GM19467 (cell line): ENCODE measurements around the gene SERPINB5.
A peak's percentile ranks its signal among the peaks of the same experiment; 100 is the strongest.

Source experiments
- ATAC-seq: cut with Tn5 transposase; IDR thresholded peaks from one replicate; pipeline ENCODE4 v1.9.1; 2021; ENCODE audit warnings: mild to moderate bottlenecking, moderate library complexity; ENCODE audit not compliant: unreplicated experiment

Gene SERPINB5

DNA sequence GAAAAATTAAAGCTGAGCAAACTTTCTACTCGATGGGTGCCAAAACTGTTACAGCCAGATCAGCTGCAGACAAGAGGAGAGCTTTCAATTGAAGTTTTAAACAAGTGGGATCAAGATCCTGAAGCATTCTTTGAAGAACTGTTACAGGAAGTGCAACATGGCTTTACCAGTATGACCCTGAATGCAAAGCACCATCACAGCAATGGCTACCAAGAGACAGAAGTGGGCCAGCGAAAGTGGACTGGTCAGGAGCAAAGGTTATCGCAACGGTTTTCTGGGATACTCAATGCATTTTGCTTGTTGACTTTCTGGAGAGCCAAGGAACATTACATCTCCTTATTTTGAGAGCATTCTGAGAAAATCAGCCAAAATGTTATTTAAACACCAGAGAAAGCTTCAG lies 9.1 kb upstream of the SERPINB5 start:
- ATAC-seq: no peak

DNA sequence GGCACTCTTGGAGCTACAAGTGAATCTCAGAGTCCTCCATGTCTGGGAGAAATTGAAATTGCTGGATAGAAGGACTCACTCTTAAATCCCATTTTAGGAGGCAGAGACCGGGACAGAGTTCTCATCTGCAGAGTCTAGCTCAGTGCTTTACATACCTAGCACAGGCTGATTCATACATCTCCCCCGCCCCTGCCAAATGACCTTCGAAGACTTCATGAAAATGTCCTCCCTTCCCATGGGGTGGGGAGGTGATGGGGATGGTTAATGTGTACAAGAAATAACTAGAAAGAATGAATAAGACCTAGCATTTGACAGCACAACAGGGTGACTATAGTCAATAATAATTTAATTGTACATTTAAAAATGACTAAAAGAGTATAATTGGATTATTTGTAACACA lies 8.2 kb upstream of the SERPINB5 start:
- ATAC-seq: no peak

DNA sequence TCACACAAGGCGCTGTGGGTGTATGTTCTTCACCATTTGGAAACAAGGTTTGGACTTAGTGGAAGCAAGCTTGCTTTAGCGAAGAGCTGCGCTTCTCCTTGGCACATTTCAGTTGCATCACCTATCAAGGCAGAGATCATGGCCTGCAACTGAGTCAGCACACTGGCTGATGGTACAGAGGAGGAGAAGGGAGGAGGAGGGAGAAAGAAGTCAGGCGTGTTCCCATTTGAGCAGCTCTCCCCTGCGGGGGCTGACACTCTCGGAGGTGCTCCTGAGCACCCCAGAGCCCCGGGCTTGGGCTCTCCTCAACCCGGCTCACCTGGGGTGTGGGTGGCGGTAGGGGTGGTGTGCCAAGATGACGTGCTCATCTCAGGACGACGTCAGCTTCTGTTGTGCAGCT lies 6.0 kb upstream of the SERPINB5 start:
- ATAC-seq: no peak

DNA sequence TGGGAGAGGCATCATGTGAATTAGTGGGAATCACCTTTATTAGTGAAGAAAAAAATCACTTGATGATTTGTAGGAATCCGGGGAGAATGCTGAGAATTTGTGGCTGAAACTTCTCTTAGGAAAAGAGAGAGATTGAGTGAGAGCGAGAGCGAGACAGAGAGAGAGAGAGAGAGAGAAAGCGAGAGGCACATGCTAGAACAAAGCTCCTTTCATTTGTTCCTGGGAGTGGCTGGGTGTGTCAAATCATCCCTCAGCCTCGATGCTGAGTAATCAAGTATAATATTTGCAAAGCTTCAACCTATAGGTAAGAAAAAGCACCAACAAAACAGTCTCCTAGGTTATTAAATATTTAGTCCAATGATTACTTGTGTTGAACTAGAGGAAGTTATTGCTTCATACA lies 4.4 kb upstream of the SERPINB5 start:
- no peak for ATAC-seq

DNA sequence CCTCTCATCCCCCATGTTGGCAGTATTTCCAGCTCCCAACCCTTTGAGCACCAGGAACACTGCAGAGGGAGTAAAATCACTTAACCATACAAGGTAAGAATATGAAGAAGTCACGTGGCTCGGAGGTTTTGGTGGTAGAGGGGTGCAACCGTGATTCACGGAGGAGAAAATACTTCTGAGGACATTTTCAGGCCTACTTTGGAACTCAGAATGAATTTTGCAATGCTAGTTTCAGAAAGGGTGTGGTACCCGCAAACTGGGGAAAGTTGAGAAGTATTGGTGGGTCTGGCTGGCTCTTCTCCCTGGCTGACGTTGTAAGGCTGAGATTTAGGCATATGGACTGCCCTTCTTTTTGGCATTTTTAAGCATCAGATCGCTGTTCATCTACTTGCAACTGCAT lies 442 bp downstream of the SERPINB5 start:
- no peak for ATAC-seq

DNA sequence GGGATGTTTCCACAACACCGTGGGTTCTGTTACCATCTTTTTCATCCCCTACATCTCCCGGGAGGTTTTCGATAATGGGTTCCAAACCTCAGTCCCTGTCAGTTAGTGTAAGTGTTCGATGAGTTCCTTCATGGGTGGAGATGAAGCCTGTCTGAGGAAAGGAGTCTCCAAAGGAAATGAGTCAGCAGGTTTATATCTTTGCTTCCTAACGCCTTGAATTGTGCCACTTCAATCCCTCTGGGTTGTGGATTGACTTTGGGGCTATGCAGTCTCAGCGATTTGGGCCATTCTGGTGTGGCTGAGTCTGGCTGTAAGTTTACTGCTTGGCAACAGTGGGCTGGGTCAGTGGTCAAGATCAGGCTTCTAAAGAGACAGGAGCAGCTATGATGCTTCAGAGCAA lies 1.2 kb downstream of the SERPINB5 start:
- ATAC-seq: no peak

DNA sequence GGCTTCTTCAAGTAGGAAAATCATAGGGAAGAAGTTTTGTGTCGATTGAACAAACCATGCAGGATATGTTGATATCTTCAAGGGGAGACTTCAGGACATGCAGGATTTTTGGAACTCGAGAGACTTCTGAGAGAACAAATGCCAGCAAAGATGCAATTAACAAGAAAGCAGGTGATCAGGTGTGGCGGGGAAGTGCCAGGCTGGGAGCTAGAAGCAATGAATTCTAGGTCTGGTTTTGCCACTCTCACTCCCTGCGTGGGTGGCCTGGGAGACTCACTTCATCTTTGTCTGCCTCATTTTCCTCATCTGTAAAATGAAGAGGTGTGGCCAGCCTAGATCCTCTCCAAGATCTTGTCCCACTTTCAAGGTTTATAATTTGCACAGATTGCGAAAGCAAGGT lies 3.1 kb downstream of the SERPINB5 start:
- no peak for ATAC-seq

DNA sequence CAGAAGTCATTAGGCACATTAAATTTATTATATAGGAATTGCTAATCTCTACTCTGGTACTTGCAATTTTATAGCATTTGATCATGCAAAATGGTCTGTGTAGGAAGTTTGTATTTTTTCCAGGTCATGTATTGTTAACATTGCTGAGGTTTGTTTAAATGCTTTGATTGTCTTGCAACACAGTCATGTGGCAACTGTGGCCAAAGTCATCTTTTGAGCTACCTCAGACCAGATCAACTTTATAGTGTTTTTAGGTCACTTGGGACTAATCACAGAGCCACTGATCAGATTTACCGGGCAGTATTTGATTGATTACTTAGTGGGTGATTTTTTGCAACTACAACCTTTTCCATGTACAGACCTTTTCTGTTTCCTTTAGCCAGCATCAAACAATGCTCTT lies 3.7 kb downstream of the SERPINB5 start:
- ATAC-seq: no peak

DNA sequence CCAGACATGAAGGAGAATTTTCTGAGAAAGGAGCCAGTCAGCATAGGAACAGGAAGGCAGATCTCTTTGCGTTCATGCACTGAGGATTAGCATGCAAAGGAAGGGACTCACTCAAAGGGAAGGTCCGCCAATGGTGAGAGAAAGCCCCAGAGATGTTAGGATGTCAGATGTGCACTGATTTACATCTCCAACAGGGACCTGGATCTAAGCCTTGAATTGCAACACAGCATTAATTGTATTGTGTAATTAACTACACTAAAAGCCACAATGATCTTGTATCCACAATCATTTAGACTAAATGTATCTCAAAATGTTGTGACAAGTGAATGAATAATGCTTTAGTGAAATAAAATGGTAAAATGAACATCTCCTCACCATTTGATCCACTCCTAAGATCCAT lies 4.2 kb downstream of the SERPINB5 start:
- ATAC-seq: no peak

DNA sequence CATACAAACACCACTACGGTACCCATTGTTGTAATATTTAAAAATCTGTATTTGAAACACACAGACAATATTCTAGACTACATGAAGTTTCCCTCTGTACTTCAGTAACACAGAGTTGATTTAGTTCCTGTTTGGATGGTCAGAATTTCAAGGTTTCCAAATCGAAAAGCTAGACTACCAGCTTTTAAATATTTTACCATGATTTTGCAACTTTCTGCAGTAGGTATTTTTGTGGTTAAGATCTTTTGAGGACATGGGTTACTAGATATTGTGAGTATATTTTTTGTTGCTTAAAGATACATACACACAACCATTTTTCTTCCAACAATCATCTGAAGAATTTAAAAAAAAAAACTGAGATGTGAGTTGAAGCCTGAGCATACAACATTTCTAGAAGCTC lies 10.9 kb downstream of the SERPINB5 start:
- ATAC-seq: no peak

DNA sequence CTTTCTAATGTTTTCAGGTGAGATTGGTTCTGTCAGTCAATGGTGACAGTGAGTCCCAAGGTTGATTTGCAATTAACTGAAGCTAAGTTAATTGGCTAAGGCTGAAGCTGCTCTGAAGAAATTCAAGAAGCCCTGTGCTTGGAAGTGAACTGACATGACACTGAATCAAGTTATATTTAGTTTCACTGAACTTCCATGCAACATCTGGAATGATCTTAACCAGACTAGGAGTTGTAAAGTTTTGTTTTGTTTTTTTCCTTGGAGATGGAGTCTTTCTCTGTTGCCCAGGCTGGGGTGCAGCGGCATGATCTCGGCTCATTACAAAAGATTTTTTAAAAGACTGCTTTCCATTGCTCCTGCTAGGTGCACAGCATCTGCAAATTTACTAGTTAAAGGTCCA lies 11.4 kb downstream of the SERPINB5 start:
- no peak for ATAC-seq

DNA sequence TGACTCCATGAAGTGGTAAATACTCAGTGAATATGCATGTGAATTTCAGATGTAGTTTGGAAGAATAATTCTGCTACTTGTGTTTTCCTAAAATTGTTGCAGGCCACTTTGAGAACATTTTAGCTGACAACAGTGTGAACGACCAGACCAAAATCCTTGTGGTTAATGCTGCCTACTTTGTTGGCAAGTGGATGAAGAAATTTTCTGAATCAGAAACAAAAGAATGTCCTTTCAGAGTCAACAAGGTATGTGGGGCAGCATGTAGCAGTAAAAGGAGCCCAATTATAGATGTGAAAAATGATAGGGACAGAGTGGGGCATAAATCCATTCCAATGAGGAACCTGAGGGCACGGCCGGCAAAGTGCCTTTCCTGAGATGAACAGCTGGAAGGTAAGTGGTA lies 16.1 kb downstream of the SERPINB5 start:
- no peak for ATAC-seq

DNA sequence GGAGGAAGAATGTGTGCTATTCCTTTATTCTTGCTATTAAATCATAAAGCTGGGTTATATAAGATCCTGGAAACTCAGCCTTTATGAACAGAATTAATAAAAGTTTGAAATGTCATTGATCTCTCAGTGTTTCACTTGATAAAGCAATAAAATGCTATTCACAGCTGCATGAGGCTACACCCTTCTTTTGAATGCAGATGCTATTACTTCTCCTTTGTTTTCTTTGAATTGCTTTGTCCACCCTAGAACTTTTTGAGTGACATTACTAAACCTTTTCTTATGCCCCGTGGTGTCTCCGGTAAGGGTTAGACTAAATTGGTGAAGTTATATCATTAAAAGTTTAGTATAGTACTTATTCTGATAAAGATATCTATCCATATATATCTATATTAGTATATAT lies 18.9 kb downstream of the SERPINB5 start:
- ATAC-seq: no peak

DNA sequence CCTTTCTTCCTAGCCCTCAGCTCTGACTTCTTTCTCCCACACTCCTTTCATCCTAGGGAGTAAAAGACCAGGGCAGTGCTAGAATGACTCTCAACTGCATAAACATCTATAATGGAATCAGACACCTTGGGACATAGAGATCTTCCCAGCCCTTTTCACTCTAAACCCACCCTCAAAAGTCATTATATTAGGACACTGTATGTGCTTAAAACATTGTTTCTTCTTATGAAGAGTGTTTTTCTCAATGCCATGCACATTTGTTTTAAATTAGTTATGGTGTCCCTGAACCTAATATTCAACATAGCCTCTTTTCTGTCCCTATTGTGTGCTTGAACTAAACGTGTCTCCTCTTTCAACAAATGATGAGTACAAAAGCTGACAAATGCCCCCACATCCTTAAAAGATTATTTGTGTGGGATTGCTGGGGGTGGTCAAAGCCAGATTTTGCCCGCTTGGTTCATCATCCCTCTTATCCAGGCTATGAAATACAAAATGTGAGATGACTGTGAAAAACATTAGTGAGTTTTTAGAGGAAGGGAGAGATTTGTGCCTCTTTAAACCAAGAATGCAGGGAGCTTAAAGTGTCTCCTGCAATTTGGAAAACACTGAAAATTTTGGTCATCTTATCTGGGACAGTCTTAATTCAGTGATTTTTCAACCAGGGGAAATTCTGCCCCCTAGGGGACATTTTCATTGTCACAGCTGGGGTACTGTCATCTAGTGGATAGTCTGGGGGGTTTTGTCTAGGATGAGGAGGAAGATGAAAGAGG lies 29.0 kb downstream of the SERPINB5 start:
- ATAC-seq: no peak

DNA sequence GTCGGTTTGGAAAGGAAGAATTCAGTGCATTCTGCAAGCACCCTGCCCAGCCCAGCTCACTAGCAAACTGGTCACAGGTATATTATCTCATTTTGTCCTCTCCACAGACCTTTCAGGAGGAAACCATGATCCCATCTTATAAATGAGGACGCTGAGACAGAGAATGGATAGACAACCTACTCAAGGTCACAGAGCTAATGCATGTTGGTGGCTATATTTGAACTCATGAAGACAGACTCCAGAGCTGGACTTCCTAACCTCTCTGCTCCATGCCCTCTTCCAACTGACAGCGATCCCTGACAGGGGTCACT lies 29.5 kb downstream of the SERPINB5 start:
- ATAC-seq: no peak

DNA sequence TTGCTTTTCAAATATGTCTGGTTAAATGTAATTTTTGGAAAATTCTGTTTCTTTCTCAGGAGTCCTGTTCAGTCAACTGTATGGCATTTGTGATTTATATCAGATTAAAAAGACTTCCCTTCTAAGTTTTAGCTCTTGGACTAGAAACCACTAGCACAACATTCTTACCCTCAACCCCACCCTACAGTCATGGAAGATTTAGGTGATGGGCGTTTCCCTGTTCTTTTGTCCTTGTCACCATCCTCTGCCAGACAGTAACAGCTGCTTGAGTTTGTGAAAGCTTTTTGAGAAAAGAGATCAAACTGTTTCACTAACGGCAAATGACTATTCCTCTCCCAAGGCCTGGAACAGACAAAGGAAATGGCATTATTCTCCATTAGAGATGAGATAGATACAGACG lies 31.8 kb downstream of the SERPINB5 start:
- no peak for ATAC-seq

DNA sequence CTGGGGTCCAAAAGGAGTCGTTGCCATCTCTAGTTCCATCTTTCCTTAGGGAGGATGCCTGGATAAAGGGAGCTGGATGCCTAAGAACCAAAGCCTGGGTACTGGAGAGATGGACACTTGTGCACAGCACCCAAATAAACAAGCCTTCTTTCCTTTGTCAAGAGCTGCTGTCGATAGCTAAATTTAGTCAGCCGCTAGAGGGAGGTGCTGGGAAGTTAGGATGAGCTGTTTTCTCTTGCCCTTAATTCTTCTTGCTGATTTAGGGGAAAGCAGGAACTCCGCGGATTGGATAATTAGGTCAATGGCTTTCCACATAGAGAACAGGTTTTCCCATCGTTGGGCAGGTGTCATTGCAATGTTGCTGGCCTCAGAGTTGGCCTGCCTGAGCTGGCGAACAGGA lies 34.5 kb downstream of the SERPINB5 start:
- no peak for ATAC-seq

DNA sequence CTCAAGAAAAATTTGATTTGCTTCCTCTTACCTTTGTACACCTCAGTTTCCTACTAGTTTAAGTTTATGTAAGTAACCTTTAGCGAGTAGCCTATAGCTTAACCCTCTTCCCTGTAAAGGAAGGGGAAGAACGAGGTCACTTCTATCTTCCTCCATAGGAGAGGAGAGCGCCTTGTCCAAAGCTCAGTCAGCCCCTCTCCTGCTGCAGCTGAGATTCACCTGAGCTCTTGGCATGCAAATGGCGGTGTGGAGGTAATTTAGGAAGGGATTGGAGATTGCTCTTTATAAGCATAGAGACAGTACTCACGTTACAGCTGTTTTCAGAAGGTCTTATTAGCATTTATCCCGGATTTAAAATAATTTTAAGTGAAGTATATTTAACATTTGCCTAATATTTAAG lies 37.6 kb downstream of the SERPINB5 start:
- no peak for ATAC-seq

DNA sequence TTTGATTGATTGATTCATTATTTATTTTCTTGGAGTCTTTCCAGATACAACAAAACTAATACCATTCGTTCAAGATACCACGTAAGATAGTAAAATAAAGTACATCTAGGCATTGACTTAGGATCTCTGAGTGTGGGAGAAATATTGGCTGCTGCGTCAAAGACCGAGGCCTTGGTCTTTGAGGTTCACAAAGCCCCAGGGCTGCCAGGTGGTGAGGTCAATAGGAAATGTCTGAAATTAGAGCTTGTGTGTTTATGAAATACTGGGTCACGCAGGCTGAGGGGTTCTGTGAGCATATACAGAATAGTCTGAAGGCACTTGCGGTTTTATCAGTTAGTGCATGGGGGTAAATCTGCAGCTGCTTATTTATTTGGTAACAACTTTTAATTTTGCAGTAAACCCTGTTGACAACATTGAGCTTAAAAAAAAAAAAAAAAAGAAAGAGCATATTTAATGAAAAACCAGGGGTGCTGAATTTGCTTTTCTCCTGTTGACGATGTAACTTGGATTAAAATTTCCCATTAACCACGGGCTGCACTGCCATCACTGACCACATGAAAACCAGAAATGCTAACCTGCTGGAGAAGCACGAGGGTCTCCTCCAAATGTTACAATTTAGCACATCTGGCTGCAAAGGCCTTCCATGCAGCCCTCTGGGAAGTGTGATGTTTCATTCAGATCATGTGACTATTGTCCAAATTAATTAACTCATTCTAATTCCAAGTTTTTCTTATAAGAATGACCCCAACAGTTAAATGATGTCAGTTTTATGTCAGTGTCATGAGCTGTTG lies 38.3 kb downstream of the SERPINB5 start:
- no peak for ATAC-seq

DNA sequence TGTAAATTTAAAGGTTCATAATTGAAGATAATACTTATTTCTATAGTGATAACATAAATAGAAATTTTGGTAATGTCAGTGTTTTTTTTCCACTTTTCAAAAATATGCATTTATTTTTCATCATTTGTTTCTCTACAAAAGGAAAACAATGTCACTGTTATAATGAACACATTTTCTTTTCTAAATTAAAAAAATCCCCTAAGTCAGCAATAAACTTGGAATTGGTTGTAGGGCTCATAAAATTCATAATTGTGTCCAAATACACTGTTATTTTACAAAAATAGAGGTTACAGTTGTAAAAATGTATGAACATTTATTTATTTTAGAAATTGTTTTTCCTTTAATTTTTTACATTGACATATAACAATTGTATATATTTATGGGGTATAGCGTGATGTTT lies 39.0 kb downstream of the SERPINB5 start:
- no peak for ATAC-seq

DNA sequence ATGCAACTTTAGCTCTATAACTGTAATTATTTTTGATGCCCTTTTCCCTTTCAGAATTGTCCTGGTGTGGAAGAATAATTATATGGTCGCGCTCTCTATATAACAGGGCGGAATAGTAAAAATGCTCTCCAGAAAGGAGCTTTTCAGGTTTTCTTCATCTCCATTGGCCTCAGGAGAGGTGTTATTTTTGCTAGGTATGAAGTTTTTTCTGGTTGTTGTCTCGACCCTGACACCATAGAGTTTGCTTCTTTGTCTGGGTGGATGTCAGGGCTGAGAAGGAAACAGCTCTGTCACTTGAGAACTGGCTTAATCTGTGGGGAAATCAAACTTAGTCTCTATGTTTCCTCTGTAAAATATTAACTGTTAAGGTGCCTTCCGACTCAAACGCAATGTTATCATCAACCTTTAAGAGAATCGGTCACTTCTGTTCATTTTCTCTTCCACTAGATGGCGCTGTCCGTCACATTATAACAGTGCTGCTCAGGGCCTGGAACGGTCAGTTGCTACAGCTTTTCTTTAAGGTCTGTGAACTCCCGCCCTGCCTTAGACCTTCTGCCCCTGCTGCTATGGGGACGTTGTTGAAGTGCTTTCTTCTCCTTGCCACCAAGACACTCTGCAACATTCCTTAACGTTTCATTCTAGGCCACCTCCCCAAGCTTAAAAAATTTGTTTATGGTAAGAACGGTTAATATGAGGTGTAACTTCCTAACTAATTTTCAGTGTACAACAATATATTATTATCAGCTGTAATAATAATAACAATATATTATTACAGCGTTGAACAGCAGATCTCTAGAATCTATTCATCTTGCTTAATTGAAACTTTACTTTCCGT lies 41.6 kb downstream of the SERPINB5 start:
- peak; percentile 96 for ATAC-seq
